HepG2 (cell line): Measurements from ENCODE around the gene HES6. TPM values are rescaled to one million over a fixed set of nuclear protein-coding genes. Genes with fewer than 3 reads are reported as not detected.

Source experiments
- ARID4A ChIP-seq: sonication (generic); formaldehyde crosslinking; IDR thresholded peaks from 2 replicates; pipeline ENCODE4 v1.5.0; 2020; ENCODE audit warnings: mild to moderate bottlenecking, missing genetic modification reagents, borderline replicate concordance
- ARNT ChIP-seq: fragments of 450-650 bp; IDR thresholded peaks from 2 replicates; pipeline ENCODE4 v1.6.1; 2017
- CCAR2 ChIP-seq: fragments of 200-400 bp; formaldehyde crosslinking; optimal IDR thresholded peaks from 2 replicates; pipeline ENCODE3; 2018; ENCODE audit warnings: low read depth, mild to moderate bottlenecking, low read length, moderate library complexity
- ELF1 ChIP-seq: sonication (generic); formaldehyde crosslinking; IDR thresholded peaks from 2 replicates; pipeline ENCODE4 v1.4.0; 2020; ENCODE audit warnings: missing genetic modification reagents
- GABPA ChIP-seq, 2 experiments: IDR thresholded peaks; 2 replicates each; pipeline ENCODE4 v1.6.1; 2011 to 2016; ENCODE audit warnings: low read depth in 2 of 2, low read length in 1 of 2, missing biosample characterization in 1 of 2, missing genetic modification characterization in 1 of 2
- ISL2 ChIP-seq: sonication (generic); formaldehyde crosslinking; IDR thresholded peaks from 2 replicates; pipeline ENCODE4 v1.5.0; 2020; ENCODE audit warnings: missing genetic modification reagents
- LCORL ChIP-seq, 2 experiments: fragments of 450-650 bp in 1 of 2; sonication (generic) in 1 of 2; formaldehyde crosslinking in 1 of 2; IDR thresholded peaks; 2 replicates each; pipeline versions ENCODE4 v1.5.0 to v1.6.1; 2017 to 2020; ENCODE audit warnings: antibody characterized with exemption in 1 of 2, missing genetic modification reagents in 1 of 2
- MYPOP ChIP-seq: sonication (generic); formaldehyde crosslinking; IDR thresholded peaks from 2 replicates; pipeline ENCODE4 v1.8.1; 2023; ENCODE audit warnings: mild to moderate bottlenecking, moderate library complexity, missing genetic modification reagents
- NFIB ChIP-seq: sonication (generic); formaldehyde crosslinking; IDR thresholded peaks from 2 replicates; pipeline ENCODE4 v1.9.0; 2021; ENCODE audit warnings: missing genetic modification reagents, mild to moderate bottlenecking, borderline replicate concordance
- THAP8 ChIP-seq: sonication (generic); formaldehyde crosslinking; IDR thresholded peaks from 2 replicates; pipeline ENCODE4 v1.5.1; 2020; ENCODE audit warnings: missing genetic modification reagents, mild to moderate bottlenecking, borderline replicate concordance
- U2AF2 ChIP-seq: fragments of 200-400 bp; formaldehyde crosslinking; IDR thresholded peaks from 2 replicates; pipeline ENCODE4 v1.6.1; 2017; ENCODE audit warnings: low read depth, mild to moderate bottlenecking, low read length
- ZC3H4 ChIP-seq: sonication (generic); formaldehyde crosslinking; IDR thresholded peaks from 2 replicates; pipeline ENCODE4 v1.4.0; 2020; ENCODE audit warnings: missing genetic modification reagents, borderline replicate concordance
- ZNF281 ChIP-seq: sonication (generic); formaldehyde crosslinking; IDR thresholded peaks from 2 replicates; pipeline ENCODE4 v1.4.0; 2020; ENCODE audit warnings: missing genetic modification reagents, borderline replicate concordance
- ZNF326 ChIP-seq: sonication (generic); formaldehyde crosslinking; IDR thresholded peaks from 2 replicates; pipeline ENCODE4 v1.4.0; 2020; ENCODE audit warnings: missing genetic modification reagents, borderline replicate concordance
- ZNF451 ChIP-seq: sonication (generic); formaldehyde crosslinking; IDR thresholded peaks from 2 replicates; pipeline ENCODE4 v1.5.0; 2020; ENCODE audit warnings: mild to moderate bottlenecking, missing genetic modification reagents
- ZNF576 ChIP-seq: sonication (generic); formaldehyde crosslinking; IDR thresholded peaks from 2 replicates; pipeline ENCODE4 v1.4.0; 2020; ENCODE audit warnings: mild to moderate bottlenecking, missing genetic modification reagents
- ZNF614 ChIP-seq: IDR thresholded peaks from 2 replicates; pipeline ENCODE4 v1.6.1; 2018; ENCODE audit warnings: missing biosample characterization, missing genetic modification reagents, inconsistent platforms, borderline replicate concordance
- ZNF800 ChIP-seq: sonication (generic); formaldehyde crosslinking; IDR thresholded peaks from 2 replicates; pipeline ENCODE4 v1.4.0; 2020; ENCODE audit warnings: missing genetic modification reagents
- polyA plus RNA-seq, 8 experiments: library from polyadenylated mRNA; depleted of rRNA in 3 of 8; stranded (reverse) in 7 of 8; unstranded in 1 of 8; fragments of >200 nt; fragmentation: Illumina TruSeq in 4 of 8; extraction: Trizol in 4 of 8; gene quantifications; 2 replicates each; pipeline versions ENCODE4 v1.2.1 to v1.2.3, GENCODE V29; 2011 to 2016; ENCODE audit warnings: low read depth in 4 of 8, missing spikeins in 1 of 8, mixed read lengths in 1 of 8; ENCODE audit not compliant: insufficient read depth in 1 of 8
- total RNA-seq, 5 experiments: library from RNA; depleted of rRNA; stranded (reverse); fragments of >200 nt; fragmentation: Illumina TruSeq; extraction: Trizol; gene quantifications; 2 replicates each; pipeline ENCODE4 v1.2.3, GENCODE V29; 2016; ENCODE audit warnings: low read depth in 1 of 5

The HES6 gene
- total and polyA plus RNA-seq, 2 of the 13 experiments (the other 11 are each of a cell fraction or from before 2014, with no cell fraction given), result 19.5 to 82.8 TPM

- peak; percentile 50; the same call in 1 of the 2 replicates for TF ChIP-seq ISL2 (CRISPR knock-in tag)
- TF ChIP-seq CCAR2, result peak; percentile 36
- peak; percentile 94 for TF ChIP-seq ELF1 (CRISPR knock-in tag)
- no peak for TF ChIP-seq ZNF576
- peak; percentile 83; the same call in 1 of the 2 replicates for TF ChIP-seq ARID4A (CRISPR knock-in tag)
- TF ChIP-seq ZNF800 (CRISPR knock-in tag), result 0 out of 2 replicates have a peak, but pooled peaks have one; percentile 45
- TF ChIP-seq ZNF614 (CRISPR knock-in tag), result 0 out of 2 replicates have a peak, but pooled peaks have one; percentile 67
- TF ChIP-seq GABPA (IDR thresholded peaks at IDR 0.05; ENCODE audit: low read depth, low read length), result no peak
- TF ChIP-seq GABPA (CRISPR knock-in tag; IDR thresholded peaks at IDR 0.05; ENCODE audit: low read depth), result 0 out of 2 replicates have a peak, but pooled peaks have one; percentile 19
- no peak for TF ChIP-seq ZNF451 (CRISPR knock-in tag)
- no peak for TF ChIP-seq THAP8 (CRISPR knock-in tag)
- no peak for TF ChIP-seq ARNT
- TF ChIP-seq U2AF2, result no peak
- peak; percentile 64; the same call in 1 of the 2 replicates for TF ChIP-seq MYPOP (CRISPR knock-in tag)
- TF ChIP-seq ZNF326, result no peak
- TF ChIP-seq ZC3H4 (CRISPR knock-in tag), result no peak
- peak; percentile 17; the same call in 1 of the 2 replicates for TF ChIP-seq ZNF281 (CRISPR knock-in tag)
- TF ChIP-seq NFIB (CRISPR knock-in tag), result no peak
- TF ChIP-seq LCORL (IDR thresholded peaks at IDR 0.05), result no peak; the same call in none of the 2 replicates
- peak; percentile 69 for TF ChIP-seq LCORL (CRISPR knock-in tag; IDR thresholded peaks at IDR 0.05)
Observed at GRCh38 chr2:238285653-238286082, 45.8 kb upstream of the HES6 start (continued).
